Activated T-cell treated with anti-CD3 and anti-CD28 coated beads, Interleukin-2, amount 50 U/mL, for 4 hours (primary cell): ENCODE results near the gene HLA-DOA. TPM values are rescaled to one million over a fixed set of nuclear protein-coding genes. Genes with fewer than 3 reads are reported as not detected.

Experiments
- ATAC-seq, 2 donors: fragments of 200-7000 bp; cut with Tn5 transposase; one replicate each; pipeline ENCODE4 v1.10.0; 2021
- DNase-seq: peaks from one replicate; pipeline ENCODE4 v3.0.0-alpha.2; 2020
- H3K27me3 Mint-ChIP-seq: one replicate; pipeline ENCODE4 v1.8.0; 2021; ENCODE audit warnings: low read depth, mixed read lengths
- H3K36me3 Mint-ChIP-seq: one replicate; pipeline ENCODE4 v1.8.0; 2022; ENCODE audit warnings: mixed read lengths; ENCODE audit not compliant: insufficient read depth
- H3K4me1 Mint-ChIP-seq: one replicate; pipeline ENCODE4 v1.8.0; 2021; ENCODE audit warnings: low read depth, mixed read lengths
- H3K4me3 Mint-ChIP-seq: one replicate; pipeline ENCODE4 v1.8.0; 2021; ENCODE audit warnings: mild to moderate bottlenecking, moderate library complexity, mixed read lengths
- H3K9me3 Mint-ChIP-seq: one replicate; pipeline ENCODE4 v1.8.0; 2021; ENCODE audit warnings: mixed read lengths
- total RNA-seq, 3 donors: library from RNA; stranded (reverse); gene quantifications; one replicate each; pipeline ENCODE4 v1.2.1, GENCODE V29; 2021

The HLA-DOA gene
- total RNA-seq: 1 to 10 TPM; 2.0 to 2.1 (median 2.1) TPM

- Mint-ChIP-seq H3K4me1 (peaks cover 16% of the 10 kb centered on the region), H3K27me3 (peaks cover 8% of the 10 kb centered on the region), H3K36me3 (no peaks in the 10 kb centered on the region), H3K4me3 (peak within 1 kb of the TSS; percentile 83), H3K9me3 (no peaks in the 10 kb centered on the region)
- DNase-seq (peak; percentile 25), ATAC-seq (peak; percentile 93 to 96)
Observed at GRCh38 chr6:33008944-33009861, at the start of gene HLA-DOA. Gene HLA-DOA (minus strand): TSS chr6:33009591.

- no peak overlapping the region for H3K4me3 Mint-ChIP-seq
- no peaks in the 10 kb centered on the region for H3K36me3 Mint-ChIP-seq
- no peak for DNase-seq
- peaks cover 7% of the 10 kb centered on the region for H3K27me3 Mint-ChIP-seq
- peaks cover 6% of the 10 kb centered on the region for H3K4me1 Mint-ChIP-seq
- H3K9me3 Mint-ChIP-seq: no peaks in the 10 kb centered on the region
- ATAC-seq: no peak
Observed at GRCh38 chr6:33057222-33058150, 48.1 kb upstream of the HLA-DOA start.

GRCh38 chr6:33053230-33053629 lies 43.8 kb upstream of the HLA-DOA start:
- Mint-ChIP-seq H3K4me1 (peaks cover 6% of the 10 kb centered on the region), H3K27me3 (peaks cover 21% of the 10 kb centered on the region), H3K4me3 (no peak overlapping the region), H3K9me3 (no peaks in the 10 kb centered on the region), H3K36me3 (no peaks in the 10 kb centered on the region)
- ATAC-seq (no peak), DNase-seq (no peak)

- no peaks in the 10 kb centered on the region for H3K9me3 Mint-ChIP-seq
- H3K4me1 Mint-ChIP-seq: peaks cover 4% of the 10 kb centered on the region
- DNase-seq (no peak), ATAC-seq (no peak)
- peaks cover 26% of the 10 kb centered on the region for H3K27me3 Mint-ChIP-seq
- H3K4me3 Mint-ChIP-seq: no peak overlapping the region
- H3K36me3 Mint-ChIP-seq: no peaks in the 10 kb centered on the region
Observed at GRCh38 chr6:33052627-33053026, 43.2 kb upstream of the HLA-DOA start.

- H3K4me1 Mint-ChIP-seq: no peaks in the 10 kb centered on the region
- H3K27me3 Mint-ChIP-seq: peaks cover 42% of the 10 kb centered on the region
- DNase-seq (no peak), ATAC-seq (no peak)
- no peaks in the 10 kb centered on the region for H3K9me3 Mint-ChIP-seq
- no peaks in the 10 kb centered on the region for H3K36me3 Mint-ChIP-seq
- H3K4me3 Mint-ChIP-seq: no peak overlapping the region
Observed at GRCh38 chr6:33050014-33050810, 40.8 kb upstream of the HLA-DOA start.

- DNase-seq: no peak
- no peaks in the 10 kb centered on the region for H3K4me1 Mint-ChIP-seq
- H3K27me3 Mint-ChIP-seq: peaks cover 40% of the 10 kb centered on the region
- ATAC-seq: no peak
- no peaks in the 10 kb centered on the region for H3K36me3 Mint-ChIP-seq
- no peaks in the 10 kb centered on the region for H3K9me3 Mint-ChIP-seq
- H3K4me3 Mint-ChIP-seq: no peak overlapping the region
Observed at GRCh38 chr6:33049323-33050013, 40.1 kb upstream of the HLA-DOA start.

DNA sequence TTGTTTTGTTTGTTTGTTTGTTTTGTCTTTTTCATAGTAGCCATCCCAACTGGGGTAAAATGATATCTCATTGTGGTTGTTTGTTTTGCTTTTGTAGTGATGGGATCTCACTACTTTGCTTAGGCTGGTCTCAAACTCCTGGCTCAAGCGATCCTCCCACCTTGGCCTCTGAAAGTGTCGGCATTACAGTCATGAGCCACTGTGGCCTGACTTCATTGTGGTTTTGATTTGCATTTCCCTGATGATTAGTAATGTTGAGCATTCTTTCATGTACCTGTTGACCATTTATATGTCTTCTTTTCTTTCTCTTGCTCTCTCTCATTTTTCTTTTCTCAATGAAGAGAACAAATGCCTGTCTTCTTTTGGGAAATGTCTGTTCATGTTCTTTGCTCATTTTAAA lies 30.8 kb upstream of the HLA-DOA start:
- no peaks in the 10 kb centered on the region for H3K36me3 Mint-ChIP-seq
- no peak overlapping the region for H3K4me3 Mint-ChIP-seq
- H3K27me3 Mint-ChIP-seq: peaks cover 15% of the 10 kb centered on the region
- ATAC-seq (no peak), DNase-seq (no peak)
- H3K4me1 Mint-ChIP-seq: no peaks in the 10 kb centered on the region
- H3K9me3 Mint-ChIP-seq: peaks cover 16% of the 10 kb centered on the region

- Mint-ChIP-seq H3K4me1 (no peaks in the 10 kb centered on the region), H3K27me3 (peaks cover 15% of the 10 kb centered on the region), H3K36me3 (no peaks in the 10 kb centered on the region), H3K9me3 (peaks cover 19% of the 10 kb centered on the region), H3K4me3 (no peak overlapping the region)
- ATAC-seq (no peak), DNase-seq (no peak)
Observed at GRCh38 chr6:33036535-33036934, 27.1 kb upstream of the HLA-DOA start.

GRCh38 chr6:33034554-33034953 lies 25.2 kb upstream of the HLA-DOA start:
- Mint-ChIP-seq H3K4me1 (peaks cover 4% of the 10 kb centered on the region), H3K9me3 (peaks cover 19% of the 10 kb centered on the region), H3K27me3 (peaks cover 15% of the 10 kb centered on the region), H3K4me3 (no peak overlapping the region), H3K36me3 (no peaks in the 10 kb centered on the region)
- ATAC-seq (no peak), DNase-seq (no peak)

- Mint-ChIP-seq H3K4me1 (peaks cover 16% of the 10 kb centered on the region), H3K9me3 (peaks cover 8% of the 10 kb centered on the region), H3K4me3 (no peak overlapping the region), H3K27me3 (peaks cover 10% of the 10 kb centered on the region), H3K36me3 (no peaks in the 10 kb centered on the region)
- ATAC-seq (no peak), DNase-seq (no peak)
Observed at GRCh38 chr6:33030245-33030644, 20.9 kb upstream of the HLA-DOA start.

DNA sequence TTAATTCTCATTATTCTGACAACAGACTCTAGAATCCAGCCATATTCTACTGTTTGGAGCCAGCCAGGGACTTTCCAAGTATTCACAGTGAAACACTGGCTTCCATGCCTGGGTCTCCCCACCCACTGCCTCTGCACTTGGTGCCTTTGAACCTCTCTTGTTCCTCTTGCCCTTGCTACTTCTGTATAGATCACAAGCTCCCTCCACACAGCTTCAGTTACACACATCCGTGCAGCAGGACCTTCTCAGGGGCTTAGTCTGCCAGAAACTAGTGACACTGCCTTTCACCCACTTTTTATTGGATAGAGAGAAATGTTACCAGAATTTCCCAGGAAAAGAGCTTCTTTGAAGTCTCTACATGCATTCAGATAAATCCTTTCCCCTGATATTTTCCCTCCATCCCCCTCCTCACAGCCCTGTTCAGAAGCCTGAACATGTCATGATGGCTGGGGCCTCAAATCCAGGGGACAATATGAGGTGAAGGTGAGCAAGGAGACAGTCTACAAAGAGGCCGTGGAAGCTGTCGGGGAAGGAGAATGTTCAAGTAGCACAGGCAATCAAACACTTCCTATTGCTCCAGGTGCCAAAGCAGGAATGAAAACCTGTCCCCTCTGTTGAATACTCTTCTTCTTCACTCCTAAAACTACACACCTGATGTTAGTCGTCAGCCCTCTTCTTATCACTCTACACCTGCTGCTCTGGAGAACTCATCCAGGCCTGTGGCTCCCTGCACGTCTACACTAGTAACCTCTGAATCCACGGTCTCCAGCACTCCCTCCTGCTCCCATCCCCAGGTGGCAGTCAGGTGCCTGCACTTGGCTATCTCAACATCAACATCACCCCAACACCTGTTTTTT lies 20.2 kb upstream of the HLA-DOA start:
- peaks cover 16% of the 10 kb centered on the region for H3K4me1 Mint-ChIP-seq
- peak; percentile 56 to 81 for ATAC-seq
- no peak overlapping the region for H3K4me3 Mint-ChIP-seq
- H3K27me3 Mint-ChIP-seq: peaks cover 9% of the 10 kb centered on the region
- H3K36me3 Mint-ChIP-seq: no peaks in the 10 kb centered on the region
- peaks cover 3% of the 10 kb centered on the region for H3K9me3 Mint-ChIP-seq
- no peak for DNase-seq

DNA sequence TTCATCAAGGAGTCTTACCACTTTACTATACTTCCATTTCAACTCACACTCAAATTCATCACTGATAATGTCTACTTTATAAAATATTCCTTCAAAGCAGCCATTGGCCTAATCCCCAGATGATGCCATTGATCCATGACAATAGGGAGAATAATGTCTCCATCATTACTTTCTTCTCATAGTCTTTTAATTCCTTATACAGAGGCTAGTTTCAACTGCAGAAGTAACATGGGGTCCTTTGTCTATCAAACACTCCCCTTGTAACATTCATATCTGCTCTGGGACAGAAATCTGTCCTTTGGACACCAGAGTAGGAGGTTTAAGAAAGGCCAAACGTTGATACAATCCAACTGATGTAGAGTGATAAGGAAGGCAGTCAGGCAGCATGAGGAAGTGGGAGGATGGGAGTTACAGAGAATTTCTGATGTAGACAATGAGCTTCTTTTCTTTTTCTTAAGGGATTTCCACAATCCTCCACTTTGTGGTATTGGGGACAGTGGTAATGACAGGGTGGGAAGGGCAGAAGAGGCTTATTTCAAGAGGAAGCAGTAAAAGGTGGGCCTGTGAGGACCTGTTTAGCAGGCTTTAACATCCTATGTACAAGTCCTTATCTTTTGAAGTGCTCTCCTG lies 18.9 kb upstream of the HLA-DOA start:
- Mint-ChIP-seq H3K36me3 (no peaks in the 10 kb centered on the region), H3K4me1 (peaks cover 16% of the 10 kb centered on the region), H3K9me3 (no peaks in the 10 kb centered on the region), H3K27me3 (peaks cover 7% of the 10 kb centered on the region), H3K4me3 (no peak overlapping the region)
- ATAC-seq (no peak), DNase-seq (no peak)
